ENCODE data around the gene DPP8. TPM values are rescaled to one million over a fixed set of nuclear protein-coding genes. Genes with fewer than 3 reads are reported as not detected.

The DPP8 gene
- total RNA-seq, 1 experiment from 2014 or later = 25.1 TPM

GRCh38 chr15:65423150-65423975, 94.1 kb downstream of the DPP8 start:
- Histone ChIP-seq H2AFZ (no peak overlapping the region), H3K9me3 (ENCODE audit: insufficient read depth, low read depth) (no peaks in the 10 kb centered on the region), H3F3A (ENCODE audit: insufficient read depth, low read depth) (no peaks in the 10 kb centered on the region), H3K4me2 (no peak overlapping the region), H3K27me3 (ENCODE audit: insufficient read depth, low read depth) (peaks cover 4% of the 10 kb centered on the region; the same call in 1 of the 2 replicates), H3K4me3 (no peak overlapping the region), H3K36me3 (ENCODE audit: low read depth) (no peaks in the 10 kb centered on the region), H3K27ac (no peak overlapping the region), H3K4me1 (replicated peaks; ENCODE audit: insufficient read depth) (peaks cover 9% of the 10 kb centered on the region; the same call in 1 of the 2 replicates), H3K79me2 (ENCODE audit: low read depth) (no peaks in the 10 kb centered on the region), H4K20me1 (ENCODE audit: insufficient read depth) (no peaks in the 10 kb centered on the region), H3K9me2 (ENCODE audit: insufficient read depth) (no peaks in the 10 kb centered on the region)
- TF ChIP-seq EZH2 (IDR thresholded peaks at IDR 0.05; ENCODE audit: low read depth) (no peak), CTCF (conservative IDR thresholded peaks at IDR 0.05) (no peak)
- ChIA-PET CTCF (no interaction called here), POLR2A (ENCODE audit: unreplicated experiment) (interaction anchor here (0.7 kb wide), 1 partner anchor 303 kb away, joined by 3 read pairs; no protein-coding TSS in a partner anchor)
- DNase-seq = no peak
- no TSS peak for BruUV-seq (replicated peaks)
- intact Hi-C loops (cut with micrococcal nuclease; ENCODE audit: unreplicated experiment) = no loop called here

- Histone ChIP-seq H3F3A (ENCODE audit: insufficient read depth, low read depth) (no peaks in the 10 kb centered on the region), H2AFZ (no peak overlapping the region), H3K4me2 (no peak overlapping the region), H3K36me3 (ENCODE audit: low read depth) (no peaks in the 10 kb centered on the region), H3K9me2 (ENCODE audit: insufficient read depth) (no peaks in the 10 kb centered on the region), H3K9me3 (ENCODE audit: insufficient read depth, low read depth) (no peaks in the 10 kb centered on the region), H4K20me1 (ENCODE audit: insufficient read depth) (no peaks in the 10 kb centered on the region), H3K4me1 (replicated peaks; ENCODE audit: insufficient read depth) (peaks cover 9% of the 10 kb centered on the region; the same call in 1 of the 2 replicates), H3K4me3 (no peak overlapping the region), H3K27ac (no peak overlapping the region), H3K27me3 (ENCODE audit: insufficient read depth, low read depth) (peaks cover 4% of the 10 kb centered on the region; the same call in 1 of the 2 replicates), H3K79me2 (ENCODE audit: low read depth) (no peaks in the 10 kb centered on the region)
- TF ChIP-seq EZH2 (IDR thresholded peaks at IDR 0.05; ENCODE audit: low read depth) (no peak), CTCF (conservative IDR thresholded peaks at IDR 0.05) (no peak)
- intact Hi-C loops (cut with micrococcal nuclease; ENCODE audit: unreplicated experiment) = no loop called here
- DNase-seq = no peak
- ChIA-PET POLR2A (ENCODE audit: unreplicated experiment) (no interaction called here), CTCF (interaction anchor here (0.5 to 1.9 kb wide), 5 partner anchors 22 to 1510 kb away, joined by 3 to 6 read pairs (median 3); no protein-coding TSS in a partner anchor)
- BruUV-seq (replicated peaks) = no TSS peak
These were observed 95.9 kb downstream of the DPP8 start for GRCh38 chr15:65421360-65422215.

- no peak overlapping the region for H2AFZ ChIP-seq
- peaks cover 4% of the 10 kb centered on the region; the same call in 1 of the 2 replicates for H3K27me3 ChIP-seq (ENCODE audit: insufficient read depth, low read depth)
- no peak overlapping the region for H3K4me3 ChIP-seq
- no peaks in the 10 kb centered on the region for H3K79me2 ChIP-seq (ENCODE audit: low read depth)
- TF ChIP-seq CTCF (conservative IDR thresholded peaks at IDR 0.05) (no peak), EZH2 (IDR thresholded peaks at IDR 0.05; ENCODE audit: low read depth) (no peak)
- CTCF ChIA-PET = interaction anchor here (0.5 to 1.9 kb wide), 3 partner anchors 21 to 190 kb away, joined by 5 to 11 read pairs (median 6); no protein-coding TSS in a partner anchor
- H3F3A ChIP-seq (ENCODE audit: insufficient read depth, low read depth) = no peaks in the 10 kb centered on the region
- no peak overlapping the region for H3K4me2 ChIP-seq
- BruUV-seq (replicated peaks) = no TSS peak
- no peak overlapping the region for H3K27ac ChIP-seq
- H4K20me1 ChIP-seq (ENCODE audit: insufficient read depth) = no peaks in the 10 kb centered on the region
- no peaks in the 10 kb centered on the region for H3K9me3 ChIP-seq (ENCODE audit: insufficient read depth, low read depth)
- intact Hi-C loops (cut with micrococcal nuclease; ENCODE audit: unreplicated experiment) = no loop called here
- no peak for DNase-seq
- peaks cover 9% of the 10 kb centered on the region; the same call in 1 of the 2 replicates for H3K4me1 ChIP-seq (replicated peaks; ENCODE audit: insufficient read depth)
- no peaks in the 10 kb centered on the region for H3K36me3 ChIP-seq (ENCODE audit: low read depth)
- H3K9me2 ChIP-seq (ENCODE audit: insufficient read depth) = no peaks in the 10 kb centered on the region
- POLR2A ChIA-PET (ENCODE audit: unreplicated experiment) = interaction anchor here (0.5 kb wide), 1 partner anchor 28 kb away, joined by 14 read pairs; no protein-coding TSS in a partner anchor
These were observed 96.5 kb downstream of the DPP8 start for GRCh38 chr15:65420975-65421359.

Data from PC-9 (cell line).